GM23248 (cell line): ENCODE results near the gene KDM6A.

Experiments used
- EZH2 ChIP-seq: fragments of 200-600 bp; sonication (generic); IDR thresholded peaks from 2 replicates; pipeline ENCODE4 v1.6.1; 2018; ENCODE audit warnings: antibody characterized with exemption, mild to moderate bottlenecking; ENCODE audit not compliant: insufficient read depth, poor library complexity, severe bottlenecking
- EZH2phosphoT487 ChIP-seq: fragments of 200-600 bp; sonication (generic); IDR thresholded peaks from 2 replicates; pipeline ENCODE4 v1.6.1; 2018; ENCODE audit warnings: antibody characterized with exemption, moderate library complexity, mild to moderate bottlenecking, low read depth; ENCODE audit not compliant: insufficient read depth

DNA sequence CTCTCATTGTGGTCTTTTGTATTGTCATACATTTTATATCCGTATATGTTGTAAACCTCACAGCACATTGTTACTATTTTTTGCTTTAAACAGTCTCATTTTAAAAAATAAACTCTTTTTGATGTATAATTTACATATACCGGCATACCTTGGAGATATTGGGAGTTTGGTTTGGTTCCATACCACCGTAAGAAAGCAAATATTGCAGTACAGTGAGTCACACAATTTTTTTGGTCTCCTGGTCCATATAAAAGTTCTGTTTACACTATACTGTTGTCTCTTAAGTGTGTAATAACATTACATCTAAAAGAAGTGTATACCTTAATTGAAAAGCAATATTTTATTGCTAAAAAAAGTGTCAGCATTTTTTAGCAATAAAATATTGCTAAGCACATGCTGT, 70.0 kb downstream of the KDM6A start:
- no peak for TF ChIP-seq EZH2
- no peak for TF ChIP-seq EZH2phosphoT487
